Measurements from ENCODE around the gene PCDH10.
"Not testable (repeated sequence)": the region's sequence is repeated elsewhere in the genome, so short reads cannot be mapped to it uniquely, and the experiment has no call there.

PCDH10 gene

GRCh38 chr4:133178956-133179355 is 29.9 kb downstream of the PCDH10 start:
- H3K27ac ChIP-seq (ENCODE audit: low read length) = no peak overlapping the region

GRCh38 chr4:133186210-133186609 is 37.1 kb downstream of the PCDH10 start:
- H3K27ac ChIP-seq (ENCODE audit: low read length) = no peak overlapping the region
- H3K36me3 ChIP-seq (ENCODE audit: control insufficient read depth, low read depth, low read length) = no peaks in the 10 kb centered on the region
- no peak overlapping the region for H3K4me3 ChIP-seq (ENCODE audit: low read length)
- no peak overlapping the region for H3K9ac ChIP-seq (ENCODE audit: low read length)
- no peaks in the 10 kb centered on the region for H3K9me3 ChIP-seq (ENCODE audit: control insufficient read depth, low read depth, low read length)
- H3K27me3 ChIP-seq (ENCODE audit: control insufficient read depth, insufficient read depth, low read length) = no peaks in the 10 kb centered on the region
- no peaks in the 10 kb centered on the region for H3K4me1 ChIP-seq (ENCODE audit: control insufficient read depth, low read depth, low read length)

More at GRCh38 chr4:133178956-133179355, 29.9 kb downstream of the PCDH10 start:
- Histone ChIP-seq H3K27me3 (ENCODE audit: control insufficient read depth, insufficient read depth, low read length) (no peaks in the 10 kb centered on the region), H3K36me3 (ENCODE audit: control insufficient read depth, low read depth, low read length) (no peaks in the 10 kb centered on the region), H3K9me3 (ENCODE audit: control insufficient read depth, low read depth, low read length) (no peaks in the 10 kb centered on the region), H3K9ac (ENCODE audit: low read length) (no peak overlapping the region), H3K4me1 (ENCODE audit: control insufficient read depth, low read depth, low read length) (no peaks in the 10 kb centered on the region), H3K4me3 (ENCODE audit: low read length) (no peak overlapping the region)

- Histone ChIP-seq H3K36me3 (ENCODE audit: control insufficient read depth, low read depth, low read length) (no peaks in the 10 kb centered on the region), H3K4me3 (ENCODE audit: low read length) (no peak overlapping the region), H3K4me1 (ENCODE audit: control insufficient read depth, low read depth, low read length) (no peaks in the 10 kb centered on the region), H3K9ac (ENCODE audit: low read length) (no peak overlapping the region), H3K27me3 (ENCODE audit: control insufficient read depth, insufficient read depth, low read length) (no peaks in the 10 kb centered on the region), H3K27ac (ENCODE audit: low read length) (no peak overlapping the region), H3K9me3 (ENCODE audit: control insufficient read depth, low read depth, low read length) (no peaks in the 10 kb centered on the region)
Measured at GRCh38 chr4:133186845-133187244, 37.8 kb downstream of the PCDH10 start.

- H3K9ac ChIP-seq (ENCODE audit: low read length) = no peak overlapping the region
- no peaks in the 10 kb centered on the region for H3K9me3 ChIP-seq (ENCODE audit: control insufficient read depth, low read depth, low read length)
- no peaks in the 10 kb centered on the region for H3K27me3 ChIP-seq (ENCODE audit: control insufficient read depth, insufficient read depth, low read length)
- no peak overlapping the region for H3K4me3 ChIP-seq (ENCODE audit: low read length)
- H3K27ac ChIP-seq (ENCODE audit: low read length) = no peak overlapping the region
- no peaks in the 10 kb centered on the region for H3K36me3 ChIP-seq (ENCODE audit: control insufficient read depth, low read depth, low read length)
- no peaks in the 10 kb centered on the region for H3K4me1 ChIP-seq (ENCODE audit: control insufficient read depth, low read depth, low read length)
Measured at GRCh38 chr4:133188433-133189146, 39.5 kb downstream of the PCDH10 start.

GRCh38 chr4:133189147-133189517 is 40.0 kb downstream of the PCDH10 start:
- H3K27ac ChIP-seq (ENCODE audit: low read length) = no peak overlapping the region
- H3K36me3 ChIP-seq (ENCODE audit: control insufficient read depth, low read depth, low read length) = no peaks in the 10 kb centered on the region
- no peak overlapping the region for H3K9ac ChIP-seq (ENCODE audit: low read length)
- H3K27me3 ChIP-seq (ENCODE audit: control insufficient read depth, insufficient read depth, low read length) = no peaks in the 10 kb centered on the region
- no peak overlapping the region for H3K4me3 ChIP-seq (ENCODE audit: low read length)
- no peaks in the 10 kb centered on the region for H3K4me1 ChIP-seq (ENCODE audit: control insufficient read depth, low read depth, low read length)
- no peaks in the 10 kb centered on the region for H3K9me3 ChIP-seq (ENCODE audit: control insufficient read depth, low read depth, low read length)

GRCh38 chr4:133190098-133190497 is 41.0 kb downstream of the PCDH10 start:
- H3K9me3 ChIP-seq (ENCODE audit: control insufficient read depth, low read depth, low read length) = no peaks in the 10 kb centered on the region
- H3K27me3 ChIP-seq (ENCODE audit: control insufficient read depth, insufficient read depth, low read length) = no peaks in the 10 kb centered on the region
- H3K36me3 ChIP-seq (ENCODE audit: control insufficient read depth, low read depth, low read length) = no peaks in the 10 kb centered on the region
- H3K4me1 ChIP-seq (ENCODE audit: control insufficient read depth, low read depth, low read length) = no peaks in the 10 kb centered on the region
- H3K9ac ChIP-seq (ENCODE audit: low read length) = no peak overlapping the region
- no peak overlapping the region for H3K27ac ChIP-seq (ENCODE audit: low read length)
- H3K4me3 ChIP-seq (ENCODE audit: low read length) = no peak overlapping the region

- H3K9me3 ChIP-seq (ENCODE audit: control insufficient read depth, low read depth, low read length) = no peaks in the 10 kb centered on the region
- H3K27ac ChIP-seq (ENCODE audit: low read length) = no peak overlapping the region
- H3K4me1 ChIP-seq (ENCODE audit: control insufficient read depth, low read depth, low read length) = no peaks in the 10 kb centered on the region
- H3K4me3 ChIP-seq (ENCODE audit: low read length) = no peak overlapping the region
- no peaks in the 10 kb centered on the region for H3K36me3 ChIP-seq (ENCODE audit: control insufficient read depth, low read depth, low read length)
- H3K9ac ChIP-seq (ENCODE audit: low read length) = no peak overlapping the region
- no peaks in the 10 kb centered on the region for H3K27me3 ChIP-seq (ENCODE audit: control insufficient read depth, insufficient read depth, low read length)
Measured at GRCh38 chr4:133208694-133209285, 59.7 kb downstream of the PCDH10 start.

GRCh38 chr4:133233922-133234321 is 84.8 kb downstream of the PCDH10 start:
- H3K36me3 ChIP-seq (ENCODE audit: control insufficient read depth, low read depth, low read length) = no peaks in the 10 kb centered on the region
- no peaks in the 10 kb centered on the region for H3K27me3 ChIP-seq (ENCODE audit: control insufficient read depth, insufficient read depth, low read length)
- H3K4me3 ChIP-seq (ENCODE audit: low read length) = no peak overlapping the region
- H3K9ac ChIP-seq (ENCODE audit: low read length) = no peak overlapping the region
- H3K9me3 ChIP-seq (ENCODE audit: control insufficient read depth, low read depth, low read length) = no peaks in the 10 kb centered on the region
- no peaks in the 10 kb centered on the region for H3K4me1 ChIP-seq (ENCODE audit: control insufficient read depth, low read depth, low read length)
- H3K27ac ChIP-seq (ENCODE audit: low read length) = no peak overlapping the region

GRCh38 chr4:133240451-133240850 is 91.4 kb downstream of the PCDH10 start:
- not testable (repeated sequence) for H3K4me3 ChIP-seq (ENCODE audit: low read length); H3K36me3 ChIP-seq (ENCODE audit: control insufficient read depth, low read depth, low read length); H3K9ac ChIP-seq (ENCODE audit: low read length); H3K9me3 ChIP-seq (ENCODE audit: control insufficient read depth, low read depth, low read length); H3K27me3 ChIP-seq (ENCODE audit: control insufficient read depth, insufficient read depth, low read length); H3K27ac ChIP-seq (ENCODE audit: low read length); H3K4me1 ChIP-seq (ENCODE audit: control insufficient read depth, low read depth, low read length)

Measured in iPS-18a (cell line).